Left lung (tissue), 14 donors: Measurements from ENCODE around the gene TRPV5. TPM values are rescaled to one million over a fixed set of nuclear protein-coding genes. Genes with fewer than 3 reads are reported as not detected.
"Not testable (repeated sequence)": the region's sequence is repeated elsewhere in the genome, so short reads cannot be mapped to it uniquely, and the experiment has no call there.

ENCODE experiments used
- ATAC-seq: fragments of 200-7000 bp; cut with Tn5 transposase; one replicate; pipeline ENCODE4 v1.9.1; 2020; ENCODE audit warnings: moderate library complexity
- DNase-seq, 4 donors: peaks; one replicate each; pipeline ENCODE4 v3.0.0-alpha.2; 2013 to 2020
- H3K27ac ChIP-seq, 2 donors: fragments of 200-600 bp; sonication (generic) in 1 of 2; one replicate each; pipeline versions ENCODE4 v1.5.0 to v1.8.0; 2020 to 2021
- H3K27me3 ChIP-seq, 2 donors: fragments of 200-600 bp; sonication (generic) in 1 of 2; one replicate each; pipeline versions ENCODE4 v1.5.0 to v1.8.0; 2020 to 2021
- H3K36me3 ChIP-seq, 2 donors: fragments of 200-600 bp; sonication (generic) in 1 of 2; one replicate each; pipeline versions ENCODE4 v1.5.0 to v1.8.0; 2020 to 2021
- H3K4me1 ChIP-seq, 2 donors: fragments of 200-600 bp; one replicate each; pipeline ENCODE4 v1.8.0; 2021
- H3K4me3 ChIP-seq, 2 donors: fragments of 200-600 bp; sonication (generic) in 1 of 2; one replicate each; pipeline versions ENCODE4 v1.5.0 to v1.8.0; 2020 to 2021; ENCODE audit warnings: mild to moderate bottlenecking in 1 of 2
- H3K9me3 ChIP-seq, 2 donors: fragments of 200-600 bp; sonication (generic) in 1 of 2; one replicate each; pipeline versions ENCODE4 v1.5.0 to v1.8.0; 2020 to 2021
- CTCF ChIP-seq, 2 donors: fragments of 200-600 bp; sonication (generic) in 1 of 2; IDR thresholded peaks; one replicate each; pipeline versions ENCODE4 v1.5.0 to v1.8.0; 2021; ENCODE audit warnings: antibody characterized with exemption in 2 of 2
- intact Hi-C, 2 donors: fragments of 100-400 bp; cut with DNase I; formaldehyde crosslinking; loops; one replicate each; pipeline versions ENCODE4 v1.11.2 to v1.14.2; 2022
- long read RNA-seq, 12 donors: library from polyadenylated mRNA in 2 of 12; unstranded in 2 of 12; transcript quantifications; one replicate each; pipeline ENCODE4 v2.0.0 and lab custom pipeline, GENCODE V29; 2019 to 2026
- polyA plus RNA-seq, 6 donors: library from polyadenylated mRNA; unstranded; fragments of 120-200 nt; gene quantifications; one replicate each; pipeline ENCODE4 v1.2.1, GENCODE V29; 2013; ENCODE audit not compliant: insufficient read length in 6 of 6
- total RNA-seq, 2 donors: library from RNA; stranded (reverse); fragmentation: NEBNext Ultra II Directional; extraction: Animal tissue kit (Norgen Biotek cat#: 25700); gene quantifications; one replicate each; pipeline ENCODE4 v1.2.1, GENCODE V29; 2021
- donor health status: DM: no; HTN: yes; CAD: no.
- donor health status: DM: no; HTN: no; CAD: no.

The TRPV5 gene
- total RNA-seq (not detected), polyA plus RNA-seq (under 1 TPM; 0.10 to 0.25 (median 0.16) TPM)
- long read RNA-seq, donor 1, result 0 reads
- long read RNA-seq, donor 2, result 0 reads
- long read RNA-seq, donor 3, result 0 reads
- long read RNA-seq, donor 4, result 0 reads
- long read RNA-seq, donor 5, result 0 reads
- long read RNA-seq, donor 6, result 0 reads
- long read RNA-seq, donor 7, result 0 reads
- long read RNA-seq, donor 8, result 0 reads
- long read RNA-seq, donor 9, result 0 reads
- long read RNA-seq, donor 10, partial matches to known transcripts, result 0 of 1 reads
- long read RNA-seq, donor 10, other reads (novel, unspliced or antisense), result 1 of 1 reads
- long read RNA-seq, donor 11, result 0 reads
- long read RNA-seq, donor 12, result 0 reads

DNA sequence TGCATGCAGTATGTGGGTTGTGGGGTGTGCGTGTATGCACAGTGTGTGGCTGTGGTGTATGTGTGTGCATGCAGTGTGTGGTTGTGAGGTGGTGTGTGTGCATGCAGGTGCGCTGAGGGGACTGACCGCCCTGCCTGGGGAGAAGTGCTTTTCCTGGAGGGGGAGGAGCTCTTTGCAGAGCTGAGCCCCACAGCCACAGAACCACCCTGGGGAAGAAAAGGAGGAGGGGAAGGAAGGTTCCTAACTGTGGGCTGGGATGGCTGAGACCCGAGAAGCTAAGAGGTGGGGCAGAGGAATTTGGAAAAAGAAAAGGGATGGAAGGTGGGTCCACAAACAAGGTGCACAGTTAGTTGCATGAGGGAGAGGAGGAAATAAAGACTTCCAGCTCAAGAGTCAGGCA, at the start of gene TRPV5:
TRPV5 (minus strand) TSS at position 123 of the 400 bp plus-strand sequence. CDS start 287 bp downstream, outside the sequence.
- intact Hi-C loops, result no loop called here
- Histone ChIP-seq H3K4me1 (no peaks in the 10 kb centered on the region), H3K4me3 (no peak within 1 kb of the TSS), H3K9me3 (no peaks in the 10 kb centered on the region), H3K27me3 (no peaks in the 10 kb centered on the region), H3K36me3 (no peaks in the 10 kb centered on the region), H3K27ac (no peak within 1 kb of the TSS)
- no peak for TF ChIP-seq CTCF (IDR thresholded peaks at IDR 0.05)
- no peak for DNase-seq
- ATAC-seq, result no peak

DNA sequence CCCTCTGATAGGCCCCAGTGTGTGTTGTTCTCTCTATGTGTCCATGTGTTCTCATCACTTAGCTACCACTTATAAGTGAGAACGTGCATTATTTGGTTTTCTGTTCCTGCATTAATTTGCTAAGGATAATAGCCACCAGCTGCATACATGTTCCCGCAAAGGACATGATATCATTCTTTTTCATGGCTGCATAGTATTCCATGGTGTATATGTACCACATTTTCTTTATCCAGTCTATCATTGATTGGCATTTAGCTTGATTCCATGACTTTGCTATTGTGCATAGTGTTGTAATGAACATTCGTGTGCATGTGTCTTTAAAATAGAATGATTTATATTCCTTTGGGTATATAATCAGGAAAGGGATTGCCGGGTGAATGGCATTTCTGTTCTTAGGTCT, 44.9 kb upstream of the TRPV5 start:
- H3K4me3 ChIP-seq, H3K27me3 ChIP-seq, intact Hi-C loops, H3K27ac ChIP-seq, H3K36me3 ChIP-seq, DNase-seq, ATAC-seq, H3K4me1 ChIP-seq: not testable (repeated sequence)
- peaks cover 0 to 11% of the 10 kb centered on the region in 2 donors for H3K9me3 ChIP-seq

DNA sequence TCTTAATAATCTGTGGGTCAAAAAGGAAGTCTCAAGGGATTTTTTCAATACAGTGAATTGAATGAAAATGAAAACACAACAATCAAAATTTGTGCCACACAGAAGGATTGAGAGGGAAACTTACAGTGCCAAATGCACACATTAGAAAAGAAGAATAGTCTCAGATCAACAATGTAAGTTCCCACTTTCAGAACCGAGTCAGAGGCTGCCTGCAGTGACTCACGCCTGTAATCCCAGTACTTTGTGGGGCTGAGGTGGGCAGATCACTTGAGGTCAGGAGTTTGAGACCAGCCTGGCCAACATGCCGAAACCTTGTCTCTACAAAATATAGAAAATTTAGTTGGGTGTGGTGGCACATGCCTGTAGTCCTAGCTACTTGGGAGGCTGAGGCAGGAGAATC, 41.1 kb upstream of the TRPV5 start:
- Histone ChIP-seq H3K9me3 (peaks cover 0 to 8% of the 10 kb centered on the region in 2 donors), H3K36me3 (no peaks in the 10 kb centered on the region), H3K4me3 (no peak overlapping the region), H3K4me1 (no peaks in the 10 kb centered on the region), H3K27ac (no peak overlapping the region), H3K27me3 (no peaks in the 10 kb centered on the region)
- ATAC-seq (no peak), DNase-seq (no peak)
- intact Hi-C loops, result no loop called here
- no peak for TF ChIP-seq CTCF (IDR thresholded peaks at IDR 0.05)

- Histone ChIP-seq H3K36me3 (no peaks in the 10 kb centered on the region), H3K4me1 (no peaks in the 10 kb centered on the region), H3K27ac (no peak overlapping the region), H3K4me3 (no peak overlapping the region), H3K27me3 (peaks cover 0 to 8% of the 10 kb centered on the region in 2 donors), H3K9me3 (no peaks in the 10 kb centered on the region)
- intact Hi-C loops, result no loop called here
- TF ChIP-seq CTCF (IDR thresholded peaks at IDR 0.05), result no peak
- no peak for DNase-seq
- ATAC-seq, result no peak
Measured at GRCh38 chr7:142969183-142969582, 35.6 kb upstream of the TRPV5 start.

GRCh38 chr7:142968229-142968628, 34.7 kb upstream of the TRPV5 start:
- no peak for TF ChIP-seq CTCF (IDR thresholded peaks at IDR 0.05)
- Histone ChIP-seq H3K4me3 (no peak overlapping the region), H3K4me1 (no peaks in the 10 kb centered on the region), H3K27me3 (peaks cover 0 to 13% of the 10 kb centered on the region in 2 donors), H3K36me3 (no peaks in the 10 kb centered on the region), H3K27ac (no peak overlapping the region), H3K9me3 (no peaks in the 10 kb centered on the region)
- intact Hi-C loops, result no loop called here
- no peak for ATAC-seq
- no peak for DNase-seq
